COLO829 (cell line): ENCODE data around the gene SPTLC3.

ENCODE experiments used
- DNase-seq: peaks from one replicate; pipeline ENCODE4 v3.0.0; 2012; ENCODE audit warnings: low spot score

Gene SPTLC3

DNA sequence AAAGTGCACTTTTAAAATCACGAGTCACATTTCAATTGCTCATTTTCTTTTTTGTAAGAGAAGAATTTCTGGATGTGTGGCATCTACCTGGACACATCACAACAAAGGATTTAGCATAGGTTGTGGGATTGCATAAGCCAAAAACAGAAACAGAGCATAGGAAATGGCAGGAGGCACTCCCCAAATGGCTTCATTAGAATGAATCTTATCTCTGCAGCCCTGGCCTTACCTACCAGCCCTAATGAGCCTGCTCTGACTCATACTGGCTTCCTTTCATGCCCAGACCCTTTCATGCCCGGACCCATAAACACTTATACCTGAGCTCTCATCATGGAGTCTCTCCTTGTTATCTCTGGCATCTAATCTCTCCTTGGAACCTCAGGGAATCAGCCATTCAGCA is 23.9 kb upstream of the SPTLC3 start:
- DNase-seq = no peak

DNA sequence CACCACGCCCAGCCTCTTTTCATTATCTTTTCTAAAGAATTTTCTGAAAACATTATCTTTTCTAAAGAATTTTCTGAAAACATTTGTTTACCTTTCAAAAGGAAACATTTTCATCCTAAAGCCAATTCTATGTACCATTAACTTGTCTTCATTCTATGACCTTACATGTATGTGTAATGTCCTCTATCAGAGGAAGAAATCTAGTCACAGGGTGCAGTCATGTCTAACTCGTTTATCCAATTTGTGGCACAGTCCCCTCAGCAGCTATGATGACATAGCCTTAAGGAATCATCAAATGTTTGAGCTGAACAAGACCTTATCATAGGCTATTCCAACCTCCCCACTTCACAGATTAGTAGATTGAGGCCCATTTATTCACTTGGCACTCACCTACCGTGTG is 21.5 kb upstream of the SPTLC3 start:
- no peak for DNase-seq

DNA sequence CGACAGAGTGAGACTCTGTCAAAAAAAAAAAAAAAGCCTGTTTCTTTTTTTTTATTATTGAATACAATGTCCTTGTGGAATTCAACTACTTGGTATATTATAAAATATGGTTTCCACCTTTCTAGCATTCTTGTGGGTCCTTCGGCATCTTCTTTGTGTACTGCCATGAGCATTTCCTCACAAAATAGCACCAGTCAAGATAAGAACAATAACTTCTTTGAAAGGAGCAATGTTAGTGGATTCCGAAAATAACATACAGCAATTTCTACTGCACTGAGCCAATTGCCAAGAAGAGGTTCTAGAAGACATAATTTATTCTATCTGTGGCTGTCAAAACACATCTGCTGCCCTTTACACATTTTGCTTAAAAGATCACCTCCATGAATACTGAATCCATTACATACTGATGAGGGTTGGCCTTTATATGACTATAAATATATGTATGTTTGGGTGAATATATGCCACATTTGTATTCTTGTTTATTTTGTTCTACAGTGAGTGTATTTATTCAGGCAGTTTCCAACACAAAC is 19.1 kb upstream of the SPTLC3 start:
- peak; percentile 62 for DNase-seq

DNA sequence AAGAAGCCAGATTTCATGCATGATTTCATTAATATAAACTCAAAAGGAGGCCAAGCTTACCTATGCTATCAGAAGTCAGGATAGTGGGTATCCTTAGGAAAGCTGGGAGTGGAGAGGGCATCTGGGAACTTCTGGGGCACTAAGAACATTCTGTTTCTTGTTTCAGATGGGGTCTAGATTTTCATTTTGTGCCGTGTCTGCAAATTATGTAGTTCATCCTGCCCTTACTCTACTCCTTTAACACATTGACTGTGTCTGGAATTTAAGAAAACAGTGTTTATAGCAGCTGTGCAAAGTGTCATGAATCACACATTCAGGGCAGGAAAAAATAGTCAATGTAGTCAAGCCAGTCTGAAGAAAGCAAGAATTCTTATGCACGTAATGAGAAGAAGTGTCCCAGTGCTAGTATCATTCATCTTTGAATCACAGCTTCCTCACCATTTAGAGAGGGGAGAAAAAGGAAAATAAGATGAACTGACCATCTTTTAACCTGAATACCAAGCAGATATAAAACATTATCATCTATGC is 11.6 kb upstream of the SPTLC3 start:
- DNase-seq = no peak

DNA sequence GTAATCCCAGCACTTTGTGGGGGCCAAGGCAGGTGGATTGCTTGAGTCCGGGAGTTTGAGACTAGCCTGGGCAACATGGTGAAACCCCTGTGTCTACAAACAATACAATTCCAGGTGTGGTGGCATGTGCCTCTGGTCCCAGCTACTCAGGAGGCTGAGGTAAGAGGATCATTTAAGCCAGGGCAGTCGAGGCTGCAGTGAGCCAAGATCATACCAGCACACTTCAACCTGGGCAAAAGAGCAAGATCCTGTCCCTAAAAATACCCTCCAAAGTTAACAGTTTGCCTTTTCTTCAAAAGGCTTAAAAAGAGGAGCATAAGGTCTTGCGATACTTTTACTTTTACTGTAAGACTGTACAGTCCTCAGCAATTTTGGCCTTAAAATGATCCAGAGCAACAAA is 10.7 kb upstream of the SPTLC3 start:
- no peak for DNase-seq

DNA sequence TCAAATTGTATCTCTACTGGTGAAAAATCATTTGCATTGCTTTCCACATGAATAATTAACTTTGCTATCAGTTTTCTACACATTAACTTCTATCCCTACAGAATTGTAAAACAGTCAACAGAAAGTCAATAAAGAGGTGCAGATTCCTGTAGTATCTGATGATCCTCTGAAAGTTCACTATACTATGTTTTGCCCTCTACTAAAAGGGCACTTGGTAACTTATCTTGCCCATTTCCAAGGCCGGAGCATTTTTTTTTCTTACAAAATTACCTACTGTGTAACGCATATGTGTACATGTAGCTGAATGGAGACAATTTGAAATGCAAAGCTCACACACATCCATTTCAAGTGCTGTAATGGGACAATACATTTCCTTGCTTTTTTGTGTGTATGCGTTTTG is 9.6 kb upstream of the SPTLC3 start:
- no peak for DNase-seq

DNA sequence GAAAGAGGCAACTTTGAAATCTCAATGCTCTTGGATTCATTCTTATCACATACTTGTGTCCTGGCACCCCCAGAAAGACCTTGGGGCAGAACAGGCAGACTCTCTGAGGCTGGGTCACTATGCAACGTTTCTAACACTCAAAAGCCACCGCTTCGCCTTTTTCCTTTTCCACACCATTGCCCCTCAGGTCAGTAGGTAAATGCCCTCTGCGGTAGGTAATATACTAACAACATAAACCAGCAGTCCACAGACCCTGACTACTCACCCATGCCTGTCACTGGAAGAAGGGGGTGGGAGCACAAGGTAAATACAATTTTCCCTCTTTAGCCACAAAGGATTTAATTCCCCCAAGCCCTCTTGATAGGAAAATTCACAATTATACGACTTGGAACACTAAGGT is 6.5 kb upstream of the SPTLC3 start:
- DNase-seq = no peak

DNA sequence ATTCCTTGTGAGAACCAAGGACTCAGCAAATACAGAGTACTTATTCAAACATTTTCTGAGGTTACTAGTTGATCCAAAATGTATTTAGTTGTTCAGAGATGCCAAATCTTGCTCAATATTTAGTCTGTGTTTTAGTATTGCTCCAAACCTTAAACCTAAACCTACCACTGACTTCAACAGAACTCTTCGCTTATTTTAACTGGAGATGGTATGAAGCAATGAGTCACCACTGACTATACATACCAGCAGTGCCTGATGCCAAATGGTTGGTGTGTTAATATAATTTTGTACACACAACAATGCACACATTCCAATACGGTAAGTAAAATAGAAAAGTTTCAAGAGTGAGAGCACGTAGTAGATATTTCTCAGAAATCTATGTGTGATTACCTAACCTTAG is 1.9 kb upstream of the SPTLC3 start:
- no peak for DNase-seq

DNA sequence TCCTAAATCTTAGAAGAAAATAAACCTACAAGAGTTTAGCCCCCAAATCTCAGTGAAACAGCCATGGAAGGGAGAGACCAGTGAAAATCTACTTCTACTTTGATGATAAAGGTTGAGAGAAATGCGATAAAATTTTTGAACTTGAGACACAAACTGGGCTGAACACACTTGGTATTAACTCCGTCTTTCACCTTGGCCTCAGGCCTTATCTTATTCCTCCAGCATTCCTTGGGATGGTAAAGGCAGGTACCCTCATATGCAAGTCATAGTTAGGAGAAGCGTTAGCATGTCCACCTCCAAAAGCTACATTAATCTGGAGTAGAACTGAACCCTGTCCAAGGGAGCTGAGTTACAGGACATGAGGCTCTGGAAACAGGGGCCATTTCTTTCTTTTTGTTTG is 1.2 kb upstream of the SPTLC3 start:
- DNase-seq = no peak

DNA sequence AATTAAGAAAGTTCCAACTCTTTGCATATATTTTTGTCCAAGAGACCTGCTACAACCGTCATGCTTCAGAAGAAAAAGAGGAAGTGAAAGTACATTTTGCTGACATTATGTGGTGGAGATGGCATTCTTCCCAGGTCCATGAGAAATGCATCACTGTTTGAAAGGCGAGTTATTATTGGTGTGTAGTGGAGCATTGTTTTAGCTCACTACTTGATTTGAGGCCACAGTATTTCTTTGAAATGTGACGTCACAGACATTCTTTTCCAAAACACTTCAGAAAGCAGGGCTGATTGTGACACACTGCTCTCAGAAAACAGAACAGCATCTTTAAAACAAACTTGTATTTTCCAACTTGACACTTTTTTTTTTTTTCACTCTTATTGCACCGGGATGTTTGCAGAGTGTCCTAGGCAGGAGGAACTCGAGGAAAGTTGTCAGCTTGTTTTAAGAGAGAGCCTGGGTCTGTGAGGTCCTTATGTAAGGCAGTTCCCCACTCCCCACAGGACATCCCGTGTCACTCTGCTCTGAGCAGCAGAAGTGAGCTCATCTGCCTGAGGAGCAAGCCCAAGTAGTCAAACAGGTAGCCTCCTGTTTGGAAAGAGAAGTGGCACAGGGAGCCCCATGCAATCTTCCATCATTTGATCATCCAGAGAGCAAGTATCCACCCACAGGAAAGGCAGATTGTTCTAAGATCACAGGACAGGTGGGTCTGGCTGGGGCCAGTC is 1.1 kb downstream of the SPTLC3 start:
- DNase-seq = peak; percentile 51

DNA sequence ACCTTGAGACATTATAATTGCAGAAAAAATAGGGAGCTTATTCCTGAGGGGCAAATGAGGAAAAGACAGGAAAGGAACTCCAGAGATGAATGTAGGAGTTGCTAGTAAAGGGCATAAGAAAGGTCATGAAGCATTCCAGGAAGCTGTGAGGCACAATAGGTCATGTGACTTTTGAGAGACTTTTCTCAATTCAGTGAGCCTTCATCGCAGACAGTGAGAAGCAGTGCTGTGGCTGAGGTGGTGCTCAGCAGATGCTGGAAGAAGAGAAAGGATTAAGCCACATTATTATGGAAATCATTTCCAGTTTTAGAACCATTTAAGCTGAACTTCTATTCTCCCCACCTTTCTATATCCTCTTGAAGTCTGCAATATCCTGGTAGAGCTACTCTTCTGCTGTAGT is 4.1 kb downstream of the SPTLC3 start:
- no peak for DNase-seq

DNA sequence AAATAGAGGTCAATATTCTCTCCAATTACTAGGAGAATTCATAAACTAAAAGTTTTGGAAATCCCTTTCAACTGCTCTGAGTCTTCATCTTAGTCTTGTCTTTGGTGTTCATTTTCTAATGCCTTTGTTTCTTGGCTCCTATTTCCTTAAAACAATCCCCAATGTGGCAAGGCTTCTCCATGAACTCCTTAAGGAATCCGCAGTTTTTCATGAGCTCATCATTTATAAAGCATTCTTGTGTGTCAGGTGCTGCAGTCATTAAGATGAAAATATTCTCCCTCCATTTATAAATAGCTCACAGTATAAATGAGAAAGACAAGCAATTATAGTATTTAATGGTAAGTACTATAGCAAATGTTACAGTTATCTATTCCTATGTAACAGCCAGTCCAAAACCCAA is 4.6 kb downstream of the SPTLC3 start:
- no peak for DNase-seq

DNA sequence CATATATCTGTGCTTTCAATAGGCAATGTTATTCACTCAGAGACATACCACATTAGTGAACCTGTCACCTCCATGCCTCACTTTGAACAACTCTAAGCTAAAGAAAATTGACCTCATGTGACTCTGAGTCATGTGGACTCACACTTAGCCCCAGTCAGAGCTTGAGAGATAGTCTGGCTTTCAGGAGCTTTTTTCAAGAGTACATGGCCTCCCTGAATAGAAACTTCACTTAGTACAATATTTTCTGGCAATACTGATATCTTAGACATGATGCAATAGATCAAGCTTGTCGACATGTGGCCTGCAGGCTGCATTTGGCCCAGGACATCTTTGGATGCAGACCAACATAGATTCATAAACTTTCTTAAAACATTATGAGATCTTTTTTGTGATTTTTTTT is 8.5 kb downstream of the SPTLC3 start:
- DNase-seq = no peak

DNA sequence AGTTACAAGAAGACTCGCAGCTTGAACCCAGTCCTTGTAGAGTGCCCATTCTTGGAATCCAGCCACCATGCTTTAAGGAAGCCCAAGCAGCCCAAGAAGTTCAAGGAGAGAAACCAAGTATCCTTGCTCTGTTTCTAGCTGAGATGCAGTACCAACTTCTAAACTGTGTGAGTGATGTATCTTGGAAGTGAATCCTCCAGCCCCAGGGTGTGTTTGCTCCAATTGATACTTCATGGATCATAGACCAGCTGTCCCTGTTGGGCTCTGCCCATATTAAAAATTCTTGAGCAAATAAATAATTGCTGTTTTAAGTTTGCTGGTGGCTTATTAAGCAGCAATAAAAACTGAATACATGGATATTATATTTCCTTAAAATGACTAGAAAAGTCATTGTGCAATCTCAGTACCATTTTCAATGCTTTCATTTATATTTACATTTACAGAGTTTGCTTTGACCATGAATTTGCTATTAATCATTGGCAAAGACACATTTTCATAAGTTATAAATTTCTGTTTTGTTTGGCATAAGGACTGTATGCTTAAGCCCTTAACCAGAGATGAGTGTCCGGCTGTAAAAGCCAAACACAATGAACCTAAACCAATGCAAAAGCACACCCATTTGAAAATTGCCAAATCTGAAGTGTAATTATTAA is 9.2 kb downstream of the SPTLC3 start:
- no peak for DNase-seq

DNA sequence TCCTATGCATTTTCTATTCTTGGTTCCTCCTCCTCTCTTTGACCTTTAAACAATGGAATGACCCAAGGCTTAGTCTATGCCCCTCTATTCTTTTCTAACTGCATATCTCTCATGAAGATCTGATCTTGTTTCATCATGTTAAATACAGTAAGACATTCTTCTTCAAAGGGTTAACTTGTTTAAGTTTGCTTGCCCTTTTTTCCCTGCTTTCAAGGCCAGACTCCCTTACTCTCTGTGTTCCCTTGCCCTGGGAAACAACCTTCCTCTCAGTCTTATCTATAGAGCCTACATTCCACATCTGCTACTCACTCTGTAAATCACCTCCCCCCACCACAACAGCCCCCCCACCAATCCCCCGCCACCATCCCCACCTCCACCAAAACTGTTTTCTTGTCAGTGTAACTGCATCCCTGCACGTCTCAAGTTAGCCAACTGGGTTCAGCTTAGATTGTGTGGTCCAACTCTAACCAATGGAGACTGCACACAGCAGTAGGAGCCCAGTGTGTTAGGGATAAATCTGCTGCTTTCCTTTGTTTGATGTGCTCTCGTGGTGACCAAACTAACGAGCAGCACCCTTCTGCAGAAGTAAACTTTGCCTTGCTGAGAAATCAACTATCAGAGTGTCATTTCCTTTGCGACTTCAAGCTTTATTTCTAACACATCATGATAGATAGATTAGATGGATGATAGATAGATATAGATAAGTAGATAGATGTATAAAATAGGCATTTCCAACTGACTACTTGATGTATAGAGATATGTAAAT is 12.6 kb downstream of the SPTLC3 start:
- no peak for DNase-seq

DNA sequence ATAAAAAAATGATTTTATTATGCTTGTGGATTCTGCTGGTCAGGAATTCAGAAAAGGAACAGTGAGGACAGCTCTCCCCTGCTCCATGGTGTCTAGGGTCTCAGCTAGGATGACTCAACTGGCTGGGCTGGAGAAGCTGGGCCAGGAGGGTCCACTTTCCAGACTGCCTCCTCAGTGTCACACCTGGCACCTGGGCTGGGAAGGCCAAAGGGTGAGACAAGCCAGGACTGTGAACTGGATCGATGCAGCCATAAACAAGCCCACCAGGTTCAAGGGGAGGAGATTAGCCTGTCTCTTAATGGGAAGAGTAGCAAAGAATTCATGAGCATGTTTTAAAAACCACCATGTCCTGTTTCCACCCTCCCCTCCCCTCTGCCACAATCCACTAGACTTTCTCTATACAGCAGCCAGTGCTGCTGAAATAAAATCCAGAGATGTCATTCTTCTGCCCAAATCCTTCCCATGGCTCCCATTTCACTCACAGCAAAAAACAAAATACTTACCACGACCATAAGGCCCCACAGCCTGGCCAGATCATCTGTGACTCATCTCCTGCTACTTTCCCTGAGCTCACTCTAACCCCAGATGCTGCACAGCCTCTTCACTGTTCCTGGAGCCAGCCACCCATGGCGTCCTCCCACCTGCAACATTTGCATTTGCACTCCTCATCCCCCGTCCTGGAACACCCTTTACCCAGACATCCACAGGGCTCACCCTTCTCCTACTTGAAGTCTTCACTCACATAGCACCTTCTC is 13.8 kb downstream of the SPTLC3 start:
- no peak for DNase-seq

DNA sequence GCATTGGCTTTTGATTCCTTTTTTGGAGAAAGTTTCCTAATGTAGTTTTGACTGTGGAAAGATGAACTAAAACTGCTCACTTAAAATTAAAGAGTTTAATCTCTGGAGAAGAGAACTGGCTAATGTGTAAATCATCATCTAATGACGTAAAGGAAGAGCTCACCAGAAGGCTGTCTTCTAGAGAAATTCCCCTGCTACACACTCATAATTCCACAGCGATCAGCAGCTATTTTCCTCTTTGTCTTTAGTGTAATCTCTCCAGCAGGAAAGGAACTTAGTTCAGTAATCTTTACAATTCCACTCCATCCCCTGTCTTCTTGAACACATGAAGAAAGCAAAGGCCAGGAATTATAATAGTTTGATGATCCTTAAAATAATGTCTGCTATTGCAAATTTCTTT is 15.8 kb downstream of the SPTLC3 start:
- no peak for DNase-seq

DNA sequence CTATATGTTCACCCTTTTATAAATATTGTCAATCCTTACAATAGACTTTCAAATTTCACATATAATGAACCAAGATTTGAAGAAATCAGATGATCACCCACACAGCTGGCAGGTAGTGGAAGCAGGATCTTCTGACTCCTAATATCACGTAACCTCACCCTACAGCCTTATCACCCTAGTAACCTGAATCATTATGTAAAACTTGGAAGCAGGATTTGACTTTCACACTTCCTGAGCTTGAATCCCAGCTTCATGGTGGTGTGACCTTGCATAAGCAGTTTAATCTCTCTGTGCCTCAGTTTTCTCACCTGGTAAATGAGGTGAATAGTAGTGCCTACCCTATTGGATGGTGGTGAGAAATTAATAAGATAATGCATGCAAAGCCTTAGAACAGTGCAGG is 16.4 kb downstream of the SPTLC3 start:
- no peak for DNase-seq

DNA sequence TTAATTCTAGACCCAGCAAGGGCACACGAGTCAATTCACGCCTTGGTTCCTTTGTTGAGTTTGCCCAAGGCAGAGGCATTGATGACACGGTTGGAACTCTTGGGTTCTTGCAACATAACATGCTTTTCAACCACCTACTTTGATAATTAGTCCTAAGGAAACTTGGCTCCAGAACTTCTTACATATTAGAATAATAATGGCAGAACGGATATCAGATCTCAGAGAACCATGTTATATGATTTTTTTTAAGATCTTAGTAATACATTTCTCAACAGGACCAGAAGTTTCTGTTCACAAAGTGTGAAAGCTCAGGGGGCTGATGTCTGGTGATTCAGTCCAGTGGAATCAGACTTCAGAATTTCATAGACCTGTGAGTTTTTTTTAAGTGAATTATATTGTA is 19.2 kb downstream of the SPTLC3 start:
- DNase-seq = no peak

DNA sequence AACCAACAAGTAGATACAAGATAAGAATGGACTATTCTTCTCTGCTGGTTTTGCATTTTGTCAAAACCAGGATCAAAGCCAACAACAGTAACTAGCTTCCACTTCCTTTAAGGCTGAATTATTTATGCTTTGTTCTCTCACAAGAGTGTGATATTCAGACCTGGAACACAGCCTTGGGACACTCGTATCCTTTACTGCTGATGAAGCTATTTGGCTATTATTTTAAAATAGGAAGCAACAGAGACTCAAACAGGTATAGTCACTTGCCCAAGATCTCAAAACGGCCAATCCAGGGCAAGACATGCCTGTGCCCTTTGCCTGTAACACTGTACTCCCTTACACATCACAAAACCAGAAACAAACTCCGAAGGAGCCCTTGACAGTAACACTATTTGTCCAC is 19.9 kb downstream of the SPTLC3 start:
- no peak for DNase-seq

DNA sequence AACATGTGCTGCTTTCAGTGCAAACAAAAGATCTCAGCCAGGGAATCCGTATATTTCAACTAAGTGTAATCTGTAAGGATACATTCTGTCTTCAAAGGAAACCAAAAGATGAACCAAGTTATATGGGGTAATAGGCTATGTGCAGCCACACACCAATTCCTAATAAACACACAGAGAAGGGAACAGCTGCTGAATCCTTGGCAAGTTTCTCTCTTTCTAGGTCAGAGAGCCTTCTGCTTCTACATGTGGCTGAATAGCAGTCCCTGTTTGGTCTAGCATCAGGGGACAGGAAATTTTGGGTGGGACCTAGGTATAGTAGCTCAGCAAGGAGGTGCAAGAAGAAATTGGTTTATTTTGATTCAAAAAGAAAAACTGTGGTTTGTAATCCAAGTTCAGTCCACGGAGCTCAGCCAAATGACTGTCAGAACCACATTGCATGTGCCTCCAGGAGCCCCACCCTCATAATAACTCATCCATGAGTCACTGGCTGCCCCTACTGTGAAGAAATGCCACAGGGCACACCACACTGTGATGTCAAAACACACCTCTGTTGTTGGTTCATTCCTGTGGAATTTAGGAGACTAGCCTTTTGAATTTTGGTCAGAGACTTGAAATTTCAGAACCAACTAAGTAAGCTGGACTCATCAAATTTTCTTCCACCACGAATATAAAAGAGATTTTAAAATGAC is 21.1 kb downstream of the SPTLC3 start:
- DNase-seq = peak; percentile 69

DNA sequence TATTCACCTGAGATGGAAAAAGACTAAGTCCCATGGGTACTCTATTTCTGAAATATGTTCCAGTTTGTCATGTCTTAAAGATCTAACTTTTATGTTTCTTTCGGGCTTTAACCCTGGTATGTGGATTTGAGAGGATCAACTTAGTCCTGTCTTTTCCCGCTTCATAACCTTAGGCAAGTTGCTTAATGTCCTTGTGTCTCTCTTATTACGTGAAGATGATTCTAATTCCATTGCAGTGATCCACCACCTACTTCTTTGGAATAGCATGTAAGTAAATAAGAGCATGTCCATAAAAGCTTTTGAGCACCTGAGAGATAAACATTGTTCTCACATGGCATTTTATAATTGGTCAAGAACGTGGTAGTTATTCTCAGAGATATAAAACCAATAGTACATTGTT is 23.0 kb downstream of the SPTLC3 start:
- DNase-seq = no peak
